Measurements from ENCODE around the gene NDST1. TPM values are rescaled to one million over a fixed set of nuclear protein-coding genes. Genes with fewer than 3 reads are reported as not detected.

NDST1 gene
- total and polyA plus RNA-seq, 10 donors = 6.1 to 360 (median 223) TPM

DNA sequence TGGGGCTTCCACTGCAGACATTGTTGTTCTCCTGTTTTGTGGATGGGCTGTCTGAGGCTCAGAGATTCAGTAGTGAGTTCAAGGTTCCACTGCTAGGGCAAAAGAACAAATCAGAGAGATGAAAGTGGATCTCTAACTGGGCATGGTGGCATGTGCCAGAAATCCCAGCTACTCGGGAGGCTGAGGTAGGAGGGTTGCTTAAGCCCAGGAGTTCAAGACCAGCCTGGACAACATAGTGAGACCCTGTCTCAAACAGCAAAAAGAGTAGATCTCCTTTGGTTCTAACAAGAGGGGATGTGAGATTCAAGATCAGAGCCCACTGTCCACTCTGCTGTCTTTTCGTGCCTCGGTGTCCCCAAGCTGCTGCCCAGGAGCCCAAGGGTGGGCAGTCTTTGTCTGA, 11.8 kb upstream of the NDST1 start:
- Histone ChIP-seq H3K4me1 (peaks cover 28 to 95% (median 77%) of the 10 kb centered on the region in 6 donors), H3K9me3 (no peaks in the 10 kb centered on the region), H3K4me3 (no peak overlapping the region), H3K36me3 (peaks cover 0 to 94% (median 2%) of the 10 kb centered on the region in 6 donors), H3K27ac (peak overlapping the region; percentile 19 to 81 (median 68)), H3K27me3 (replicated peaks in 1 of 7) (no peaks in the 10 kb centered on the region)
- WGBS, 5 donors = 82 to 93% (median 88%) methylated on average over 3 of the region's 3 CpGs
- DNase-seq = no peak
- intact Hi-C loops (cut with DNase I; ENCODE audit: low total_unique reads) = no loop called here
- TF ChIP-seq POLR2AphosphoS5 (IDR thresholded peaks at IDR 0.05) (no peak), POLR2A (IDR thresholded peaks at IDR 0.05) (no peak), CTCF (IDR thresholded peaks at IDR 0.05 in 8 of 11, conservative IDR thresholded peaks at IDR 0.05 in 3 of 11) (no peak)

DNA sequence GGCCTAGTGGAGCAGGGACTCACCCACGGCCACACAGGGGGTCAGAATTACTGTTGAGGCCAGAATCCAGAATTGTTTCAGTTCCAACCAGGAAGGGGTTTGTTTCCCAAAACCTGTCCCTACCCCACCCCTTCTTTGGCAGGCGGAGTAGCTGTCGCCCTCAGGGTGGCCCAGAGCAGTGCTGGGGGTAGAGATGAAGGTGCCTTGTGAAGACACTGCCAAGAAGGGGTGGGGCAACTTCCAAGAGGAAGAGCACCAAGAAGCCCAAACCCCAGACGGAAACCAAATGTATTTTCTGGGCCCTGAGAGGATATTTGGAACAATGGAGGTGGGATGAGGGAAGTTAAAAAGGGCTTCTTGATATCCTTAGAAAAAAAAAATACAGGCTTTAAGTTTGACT, 11.4 kb upstream of the NDST1 start:
- Histone ChIP-seq H3K4me3 (no peak overlapping the region), H3K27me3 (replicated peaks in 1 of 7) (no peaks in the 10 kb centered on the region), H3K36me3 (peaks cover 0 to 95% (median 2%) of the 10 kb centered on the region in 6 donors), H3K27ac (peak overlapping the region; percentile 19 to 81 (median 68)), H3K4me1 (peaks cover 25 to 95% (median 77%) of the 10 kb centered on the region in 6 donors), H3K9me3 (no peaks in the 10 kb centered on the region)
- 54 to 75% (median 65%) methylated on average over 3 to 4 of the region's 4 CpGs for WGBS, 5 donors
- TF ChIP-seq POLR2AphosphoS5 (IDR thresholded peaks at IDR 0.05) (peak in 1 of 3 donors; percentile 21), CTCF (IDR thresholded peaks at IDR 0.05 in 8 of 11, conservative IDR thresholded peaks at IDR 0.05 in 3 of 11) (no peak)
- no peak for DNase-seq
- intact Hi-C loops (cut with DNase I; ENCODE audit: low total_unique reads) = no loop called here

DNA sequence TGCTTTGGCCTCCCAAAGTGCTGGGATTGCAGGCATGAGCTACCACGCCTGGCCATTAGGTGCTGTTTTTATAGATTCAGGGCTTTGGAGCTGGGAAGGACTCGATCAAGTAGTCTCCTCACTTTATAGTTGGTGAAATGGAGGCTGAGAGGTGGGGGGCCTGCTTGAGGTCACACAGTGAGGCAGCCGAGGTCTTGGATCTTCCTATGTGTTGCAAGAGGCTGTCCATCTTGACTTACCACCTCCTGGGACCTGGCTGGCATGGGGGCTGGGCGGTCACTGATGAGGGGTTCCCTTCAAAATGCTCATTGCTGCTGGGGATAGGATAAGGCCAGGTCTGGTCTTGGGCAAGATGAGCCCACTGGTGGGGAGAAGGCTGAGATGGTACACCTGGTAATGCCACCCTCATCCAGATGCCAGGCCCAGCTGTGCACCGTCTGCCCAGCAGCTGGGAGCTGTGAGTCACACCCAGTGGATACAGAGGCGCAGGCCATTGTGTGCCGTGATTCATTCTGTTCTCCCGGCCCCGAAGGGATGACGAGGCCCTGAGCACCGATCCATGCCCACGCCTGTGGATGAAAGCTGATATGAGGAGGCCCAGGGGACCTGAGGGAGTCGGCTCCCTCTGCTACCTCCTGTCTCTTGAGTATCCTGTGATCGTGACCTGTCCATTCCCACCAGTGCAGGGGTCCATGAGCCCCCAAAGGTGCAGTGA, 10.5 kb upstream of the NDST1 start:
- 64 to 87% (median 80%) methylated on average over 8 to 14 of the region's 14 CpGs for WGBS, 5 donors
- Histone ChIP-seq H3K27me3 (replicated peaks in 1 of 7) (no peaks in the 10 kb centered on the region), H3K36me3 (peaks cover 0 to 91% (median 2%) of the 10 kb centered on the region in 6 donors), H3K27ac (peak overlapping the region in 6 of 8 donors; percentile 23 to 81 (median 74)), H3K4me1 (peaks cover 18 to 95% (median 77%) of the 10 kb centered on the region in 6 donors), H3K4me3 (peak overlapping the region in 1 of 8 donors; percentile 4), H3K9me3 (no peaks in the 10 kb centered on the region)
- TF ChIP-seq POLR2A (IDR thresholded peaks at IDR 0.05) (no peak), POLR2AphosphoS5 (IDR thresholded peaks at IDR 0.05) (peak; percentile 49 to 63 (median 61))
- no peak for DNase-seq
- intact Hi-C loops (cut with DNase I; ENCODE audit: low total_unique reads) = no loop called here

DNA sequence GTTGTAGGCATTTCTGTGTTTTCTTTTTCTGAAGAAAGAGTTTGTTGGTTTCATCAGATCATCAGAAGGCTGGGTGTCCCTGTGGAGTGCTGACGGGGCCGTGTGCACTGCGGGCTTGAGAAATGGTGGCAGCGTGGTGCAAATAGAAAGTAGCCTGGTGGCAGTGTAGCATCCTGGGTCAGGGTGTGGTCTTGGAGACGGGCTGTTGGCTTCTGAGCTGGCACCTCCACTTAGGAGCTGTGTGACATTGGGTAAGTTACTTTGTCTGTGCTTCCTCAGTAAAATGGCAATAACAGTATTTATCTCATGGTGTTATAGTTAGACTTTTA, 10.0 kb upstream of the NDST1 start:
- intact Hi-C loops (cut with DNase I; ENCODE audit: low total_unique reads) = no loop called here
- TF ChIP-seq POLR2AphosphoS5 (IDR thresholded peaks at IDR 0.05) = no peak
- TF ChIP-seq CTCF (IDR thresholded peaks at IDR 0.05 in 8 of 11, conservative IDR thresholded peaks at IDR 0.05 in 3 of 11) = no peak
- TF ChIP-seq POLR2A (IDR thresholded peaks at IDR 0.05) = no peak
- H3K4me3 ChIP-seq = peak overlapping the region in 1 of 8 donors; percentile 4
- no peak for DNase-seq
- peaks cover 0 to 86% (median 2%) of the 10 kb centered on the region in 6 donors for H3K36me3 ChIP-seq
- WGBS, 5 donors = 66 to 79% (median 70%) methylated on average over 5 of the region's 5 CpGs
- H3K27me3 ChIP-seq (replicated peaks in 1 of 7) = no peaks in the 10 kb centered on the region
- H3K27ac ChIP-seq = peak overlapping the region in 6 of 8 donors; percentile 22 to 81 (median 74)
- H3K4me1 ChIP-seq = peaks cover 19 to 95% (median 78%) of the 10 kb centered on the region in 6 donors
- H3K9me3 ChIP-seq = no peaks in the 10 kb centered on the region

Measured in spleen (tissue), 11 donors.